Upper lobe of right lung (tissue), 1 donor: ENCODE results near the gene OMA1. TPM values are rescaled to one million over a fixed set of nuclear protein-coding genes. Genes with fewer than 3 reads are reported as not detected.

Source experiments
- ATAC-seq: fragments of 200-7000 bp; cut with Tn5 transposase; one replicate; pipeline ENCODE4 v1.9.1; 2020; ENCODE audit warnings: mild to moderate bottlenecking, moderate library complexity
- DNase-seq: peaks from one replicate; pipeline ENCODE4 v3.0.0-alpha.2; 2020
- H3K27ac ChIP-seq: fragments of 200-600 bp; one replicate; pipeline ENCODE4 v1.8.0; 2022
- H3K27me3 ChIP-seq: fragments of 200-600 bp; one replicate; pipeline ENCODE4 v1.8.0; 2022; ENCODE audit warnings: mild to moderate bottlenecking
- H3K36me3 ChIP-seq: fragments of 200-600 bp; one replicate; pipeline ENCODE4 v1.8.0; 2022
- H3K4me1 ChIP-seq: fragments of 200-600 bp; one replicate; pipeline ENCODE4 v1.8.0; 2022
- H3K4me3 ChIP-seq: fragments of 200-600 bp; one replicate; pipeline ENCODE4 v1.8.0; 2022; ENCODE audit warnings: mild to moderate bottlenecking
- H3K9me3 ChIP-seq: fragments of 200-600 bp; one replicate; pipeline ENCODE4 v1.8.0; 2022
- intact Hi-C: fragments of 100-400 bp; cut with DNase I; formaldehyde crosslinking; loops from one replicate; pipeline ENCODE4 v1.11.0; 2022
- total RNA-seq: library from RNA; stranded (reverse); fragmentation: NEBNext Ultra II Directional; extraction: Animal tissue kit (Norgen Biotek cat#: 25700); gene quantifications from one replicate; pipeline ENCODE4 v1.2.1, GENCODE V29; 2021
- TF ChIP-seq, protein P1 (sequence below): fragments of 200-600 bp; IDR thresholded peaks from one replicate; pipeline ENCODE4 v1.8.0; 2022; ENCODE audit warnings: antibody characterized with exemption
- donor health status: DM: no; HTN: yes; CAD: no; lungs with severe emphysema.

Gene OMA1
- total RNA-seq, 1 donor from 2014 or later = 31.3 TPM

DNA sequence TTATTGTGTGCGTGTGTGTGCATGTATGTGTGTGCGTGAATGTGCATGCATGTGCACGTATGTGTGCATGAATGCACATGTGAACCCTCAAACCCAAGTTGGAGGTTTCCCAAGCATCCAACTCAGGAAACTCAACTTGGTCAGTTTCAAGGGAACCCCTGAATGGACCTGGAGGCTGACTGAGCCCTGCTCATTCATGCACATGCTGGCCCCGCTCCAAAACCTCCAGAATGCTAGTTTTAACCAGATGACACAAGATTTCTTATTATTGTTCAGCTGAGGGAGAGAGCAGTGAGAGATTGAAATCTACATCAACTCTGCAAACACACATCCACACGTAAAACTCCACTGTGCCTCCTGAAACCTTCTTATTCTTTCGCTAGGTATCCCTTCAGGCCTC is 104.4 kb downstream of the OMA1 start:
- Histone ChIP-seq H3K27ac (no peak overlapping the region), H3K36me3 (no peaks in the 10 kb centered on the region), H3K4me1 (no peaks in the 10 kb centered on the region), H3K27me3 (no peaks in the 10 kb centered on the region), H3K9me3 (no peaks in the 10 kb centered on the region), H3K4me3 (no peak overlapping the region)
- intact Hi-C loops = no loop called here
- DNase-seq (no peak), ATAC-seq (no peak)
- TF ChIP-seq, protein P1, sequence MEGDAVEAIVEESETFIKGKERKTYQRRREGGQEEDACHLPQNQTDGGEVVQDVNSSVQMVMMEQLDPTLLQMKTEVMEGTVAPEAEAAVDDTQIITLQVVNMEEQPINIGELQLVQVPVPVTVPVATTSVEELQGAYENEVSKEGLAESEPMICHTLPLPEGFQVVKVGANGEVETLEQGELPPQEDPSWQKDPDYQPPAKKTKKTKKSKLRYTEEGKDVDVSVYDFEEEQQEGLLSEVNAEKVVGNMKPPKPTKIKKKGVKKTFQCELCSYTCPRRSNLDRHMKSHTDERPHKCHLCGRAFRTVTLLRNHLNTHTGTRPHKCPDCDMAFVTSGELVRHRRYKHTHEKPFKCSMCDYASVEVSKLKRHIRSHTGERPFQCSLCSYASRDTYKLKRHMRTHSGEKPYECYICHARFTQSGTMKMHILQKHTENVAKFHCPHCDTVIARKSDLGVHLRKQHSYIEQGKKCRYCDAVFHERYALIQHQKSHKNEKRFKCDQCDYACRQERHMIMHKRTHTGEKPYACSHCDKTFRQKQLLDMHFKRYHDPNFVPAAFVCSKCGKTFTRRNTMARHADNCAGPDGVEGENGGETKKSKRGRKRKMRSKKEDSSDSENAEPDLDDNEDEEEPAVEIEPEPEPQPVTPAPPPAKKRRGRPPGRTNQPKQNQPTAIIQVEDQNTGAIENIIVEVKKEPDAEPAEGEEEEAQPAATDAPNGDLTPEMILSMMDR = no peak

DNA sequence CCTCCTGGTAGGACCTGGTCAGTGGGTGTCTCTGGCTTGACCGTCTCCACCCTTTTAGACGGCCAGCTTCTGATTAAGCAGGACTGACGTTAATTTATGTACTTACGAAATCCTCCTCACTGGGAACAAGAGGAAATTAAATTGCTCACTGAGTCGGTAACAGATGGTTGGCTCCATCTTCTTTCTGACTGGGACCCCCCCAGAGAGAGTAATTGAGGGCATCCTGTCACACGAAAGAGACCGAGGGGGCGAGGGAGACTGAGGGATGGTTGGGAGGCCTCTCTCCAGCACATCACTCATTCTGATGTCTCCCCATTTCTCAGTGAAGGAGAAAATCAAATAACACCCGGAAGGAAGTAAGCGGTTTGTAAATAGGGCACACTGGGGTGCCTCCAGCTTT is 104.8 kb downstream of the OMA1 start:
- no peak overlapping the region for H3K27ac ChIP-seq
- H3K9me3 ChIP-seq = no peaks in the 10 kb centered on the region
- no peaks in the 10 kb centered on the region for H3K4me1 ChIP-seq
- H3K4me3 ChIP-seq = no peak overlapping the region
- no peaks in the 10 kb centered on the region for H3K36me3 ChIP-seq
- TF ChIP-seq, protein P1 = no peak
- no peak for ATAC-seq
- H3K27me3 ChIP-seq = no peaks in the 10 kb centered on the region
- DNase-seq = no peak
- intact Hi-C loops = no loop called here

DNA sequence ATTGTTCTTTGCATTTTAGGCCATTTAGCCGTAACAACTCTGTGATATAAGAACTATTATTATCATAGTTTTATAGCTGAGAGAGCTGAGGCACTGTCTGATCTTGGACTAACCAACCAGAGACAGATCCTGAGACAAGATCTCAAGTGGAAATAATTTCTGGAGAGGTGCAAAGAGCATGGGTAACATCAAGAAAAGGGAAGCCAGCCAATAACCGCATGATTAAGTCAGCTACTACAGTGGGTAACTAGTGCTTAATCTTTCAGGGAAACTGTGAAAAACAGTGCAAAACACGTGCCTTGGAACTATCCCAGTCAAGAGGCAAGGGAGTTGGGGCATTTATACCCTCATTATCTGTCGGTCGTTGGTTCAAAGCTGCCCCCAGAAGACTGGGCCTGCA is 105.8 kb downstream of the OMA1 start:
- TF ChIP-seq, protein P1 = no peak
- H3K4me1 ChIP-seq = no peaks in the 10 kb centered on the region
- H3K4me3 ChIP-seq = no peak overlapping the region
- no peaks in the 10 kb centered on the region for H3K36me3 ChIP-seq
- ATAC-seq (no peak), DNase-seq (no peak)
- H3K9me3 ChIP-seq = no peaks in the 10 kb centered on the region
- H3K27me3 ChIP-seq = no peaks in the 10 kb centered on the region
- H3K27ac ChIP-seq = no peak overlapping the region
- intact Hi-C loops = no loop called here

DNA sequence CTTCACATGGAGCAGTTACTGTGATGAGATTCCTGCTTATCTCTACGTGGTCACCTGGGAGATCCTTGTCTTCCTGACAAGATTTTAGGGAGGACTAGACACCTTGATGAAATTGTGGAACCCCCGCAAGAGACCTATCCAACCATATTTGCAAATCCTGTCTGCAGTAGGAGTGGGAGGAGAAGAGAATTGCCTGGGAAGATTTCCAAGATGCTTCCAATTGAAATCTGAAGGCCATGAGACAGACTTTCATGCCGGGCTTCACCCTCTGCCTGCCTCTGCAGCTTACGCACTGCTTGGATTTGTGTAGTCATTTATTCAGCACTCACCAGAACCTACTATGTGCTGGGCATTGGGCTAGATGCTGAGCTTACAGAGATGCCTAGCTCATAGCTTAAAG is 106.6 kb downstream of the OMA1 start:
- Histone ChIP-seq H3K4me3 (no peak overlapping the region), H3K9me3 (no peaks in the 10 kb centered on the region), H3K27me3 (no peaks in the 10 kb centered on the region), H3K36me3 (no peaks in the 10 kb centered on the region), H3K4me1 (no peaks in the 10 kb centered on the region), H3K27ac (no peak overlapping the region)
- intact Hi-C loops = no loop called here
- ATAC-seq = no peak
- no peak for DNase-seq
- TF ChIP-seq, protein P1 = no peak

DNA sequence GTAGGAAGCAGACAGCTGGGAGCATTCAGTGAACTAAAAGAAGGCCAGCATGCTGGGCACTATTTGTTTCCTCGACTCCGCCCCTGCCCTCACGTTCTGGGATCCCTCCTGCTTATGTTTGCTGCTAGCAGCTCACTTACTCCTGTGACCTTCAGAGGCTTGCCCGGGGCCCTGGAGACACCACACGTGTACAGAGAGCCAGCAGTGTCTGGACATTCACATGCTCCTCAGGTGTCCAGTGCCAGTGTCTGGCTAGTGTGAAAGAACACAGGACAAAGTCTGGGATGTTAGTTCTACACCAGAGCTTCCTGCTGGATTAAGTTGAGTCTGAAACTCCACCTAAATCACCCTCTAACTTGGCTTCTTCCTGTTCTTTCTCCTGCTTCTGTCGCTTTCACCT is 108.1 kb downstream of the OMA1 start:
- DNase-seq = no peak
- H3K27ac ChIP-seq = no peak overlapping the region
- H3K4me3 ChIP-seq = no peak overlapping the region
- ATAC-seq = no peak
- H3K4me1 ChIP-seq = peaks cover 5% of the 10 kb centered on the region
- H3K36me3 ChIP-seq = no peaks in the 10 kb centered on the region
- H3K27me3 ChIP-seq = no peaks in the 10 kb centered on the region
- TF ChIP-seq, protein P1 = no peak
- no peaks in the 10 kb centered on the region for H3K9me3 ChIP-seq
- intact Hi-C loops = no loop called here

DNA sequence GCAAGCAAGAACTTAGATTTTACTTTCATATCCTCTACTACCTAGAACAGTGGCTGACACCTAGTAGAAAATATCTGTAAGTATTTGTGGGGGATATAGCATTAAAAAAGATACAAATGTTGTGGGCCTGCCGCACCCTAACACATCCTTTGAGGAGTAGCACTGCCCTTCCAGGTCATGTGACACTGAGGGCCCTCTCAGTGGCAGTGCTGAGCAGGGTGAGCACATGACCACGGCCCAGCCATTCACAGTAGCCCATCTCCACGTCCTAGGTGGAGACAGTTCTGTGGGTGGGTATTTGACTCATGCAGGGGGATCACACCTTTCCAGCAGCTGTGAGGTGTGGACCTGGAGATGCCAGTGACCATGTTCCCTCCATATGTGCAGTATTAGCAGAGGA is 108.9 kb downstream of the OMA1 start:
- H3K9me3 ChIP-seq = no peaks in the 10 kb centered on the region
- no peaks in the 10 kb centered on the region for H3K36me3 ChIP-seq
- H3K27ac ChIP-seq = no peak overlapping the region
- TF ChIP-seq, protein P1 = no peak
- H3K27me3 ChIP-seq = no peaks in the 10 kb centered on the region
- peaks cover 9% of the 10 kb centered on the region for H3K4me1 ChIP-seq
- DNase-seq = no peak
- ATAC-seq = no peak
- intact Hi-C loops = no loop called here
- no peak overlapping the region for H3K4me3 ChIP-seq
